ENCODE results near the gene SURF2.

The SURF2 gene

GRCh38 chr9:133378408-133378962 lies 22.1 kb downstream of the SURF2 start:
- H3K4me3 ChIP-seq (ENCODE audit: low read length) = no peak overlapping the region
- DNase-seq (ENCODE audit: low read depth) = no peak
- TF ChIP-seq, protein P1, sequence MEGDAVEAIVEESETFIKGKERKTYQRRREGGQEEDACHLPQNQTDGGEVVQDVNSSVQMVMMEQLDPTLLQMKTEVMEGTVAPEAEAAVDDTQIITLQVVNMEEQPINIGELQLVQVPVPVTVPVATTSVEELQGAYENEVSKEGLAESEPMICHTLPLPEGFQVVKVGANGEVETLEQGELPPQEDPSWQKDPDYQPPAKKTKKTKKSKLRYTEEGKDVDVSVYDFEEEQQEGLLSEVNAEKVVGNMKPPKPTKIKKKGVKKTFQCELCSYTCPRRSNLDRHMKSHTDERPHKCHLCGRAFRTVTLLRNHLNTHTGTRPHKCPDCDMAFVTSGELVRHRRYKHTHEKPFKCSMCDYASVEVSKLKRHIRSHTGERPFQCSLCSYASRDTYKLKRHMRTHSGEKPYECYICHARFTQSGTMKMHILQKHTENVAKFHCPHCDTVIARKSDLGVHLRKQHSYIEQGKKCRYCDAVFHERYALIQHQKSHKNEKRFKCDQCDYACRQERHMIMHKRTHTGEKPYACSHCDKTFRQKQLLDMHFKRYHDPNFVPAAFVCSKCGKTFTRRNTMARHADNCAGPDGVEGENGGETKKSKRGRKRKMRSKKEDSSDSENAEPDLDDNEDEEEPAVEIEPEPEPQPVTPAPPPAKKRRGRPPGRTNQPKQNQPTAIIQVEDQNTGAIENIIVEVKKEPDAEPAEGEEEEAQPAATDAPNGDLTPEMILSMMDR (conservative IDR thresholded peaks at IDR 0.05; ENCODE audit: low read length) = no peak

- no peak for DNase-seq (ENCODE audit: low read depth)
- TF ChIP-seq, protein P1 (conservative IDR thresholded peaks at IDR 0.05; ENCODE audit: low read length) = no peak
- no peak overlapping the region for H3K4me3 ChIP-seq (ENCODE audit: low read length)
Observed at GRCh38 chr9:133379153-133380086, 23.1 kb downstream of the SURF2 start.

DNA sequence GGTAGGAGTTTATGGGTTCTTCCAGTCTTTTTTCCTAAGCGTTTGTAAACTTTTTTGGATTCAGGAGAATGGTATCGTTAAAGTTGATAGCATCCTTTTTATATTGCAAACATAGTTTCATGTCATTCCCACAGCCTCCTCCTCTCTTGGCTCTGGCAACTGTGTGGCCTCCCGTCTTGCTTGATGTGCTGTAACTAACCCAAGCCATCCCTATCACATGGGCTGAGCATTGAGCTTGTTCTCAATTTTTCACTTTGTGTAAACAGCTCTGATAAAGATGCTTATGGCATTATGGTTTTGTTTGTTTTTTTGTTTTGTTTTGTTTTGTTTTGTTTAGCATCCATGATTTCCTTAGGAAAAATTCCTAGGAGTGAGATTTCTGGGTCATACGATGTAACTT lies 24.4 kb downstream of the SURF2 start:
- H3K4me3 ChIP-seq (ENCODE audit: low read length) = no peak overlapping the region
- TF ChIP-seq, protein P1 (conservative IDR thresholded peaks at IDR 0.05; ENCODE audit: low read length) = no peak
- no peak for DNase-seq (ENCODE audit: low read depth)

- DNase-seq (ENCODE audit: low read depth) = no peak
- TF ChIP-seq, protein P1 (conservative IDR thresholded peaks at IDR 0.05; ENCODE audit: low read length) = no peak
- no peak overlapping the region for H3K4me3 ChIP-seq (ENCODE audit: low read length)
Observed at GRCh38 chr9:133382507-133383141, 26.3 kb downstream of the SURF2 start.

GRCh38 chr9:133383438-133383837 lies 27.1 kb downstream of the SURF2 start:
- TF ChIP-seq, protein P1 (conservative IDR thresholded peaks at IDR 0.05; ENCODE audit: low read length) = no peak
- no peak for DNase-seq (ENCODE audit: low read depth)

GRCh38 chr9:133384736-133385321 lies 28.5 kb downstream of the SURF2 start:
- DNase-seq (ENCODE audit: low read depth) = no peak
- no peak overlapping the region for H3K4me3 ChIP-seq (ENCODE audit: low read length)
- TF ChIP-seq, protein P1 (conservative IDR thresholded peaks at IDR 0.05; ENCODE audit: low read length) = no peak

More at GRCh38 chr9:133383438-133383837, 27.1 kb downstream of the SURF2 start:
- H3K4me3 ChIP-seq (ENCODE audit: low read length) = no peak overlapping the region

Data from AG10803 (cell line).